OCI-LY3 (cell line): ENCODE measurements around the gene BCL2L2.

Experiments
- CTCF ChIP-seq: fragments of 200-600, 300-600 bp; sonication (generic); IDR thresholded peaks from 2 replicates; pipeline ENCODE4 v1.5.1; 2014; ENCODE audit warnings: antibody characterized with exemption, low read length, low read depth
- EZH2phosphoT487 ChIP-seq: fragments of 200-600 bp; shearing (Covaris generic); IDR thresholded peaks from 2 replicates; pipeline ENCODE4 v1.6.1; 2018; ENCODE audit warnings: antibody characterized with exemption, mixed run types, low read depth

GRCh38 chr14:23259426-23259825, 47.2 kb upstream of the BCL2L2 start:
- TF ChIP-seq CTCF (no peak), EZH2phosphoT487 (no peak)
